Stomach smooth muscle (tissue), 2 donors: ENCODE measurements around the gene NIPSNAP2.
"Not testable (repeated sequence)": the region's sequence is repeated elsewhere in the genome, so short reads cannot be mapped to it uniquely, and the experiment has no call there.

ENCODE experiments used
- H3K27ac ChIP-seq: one replicate; pipeline ENCODE4 v1.7.0; 2013; ENCODE audit warnings: mild to moderate bottlenecking, low read length, inconsistent platforms
- H3K27me3 ChIP-seq, 2 donors: one replicate each; pipeline ENCODE4 v1.7.0; 2013; ENCODE audit warnings: low read length in 2 of 2; ENCODE audit not compliant: insufficient read depth in 2 of 2, control insufficient read depth in 1 of 2
- H3K36me3 ChIP-seq, 2 donors: one replicate each; pipeline ENCODE4 v1.7.0; 2013; ENCODE audit warnings: low read length in 2 of 2; ENCODE audit not compliant: control insufficient read depth in 2 of 2, insufficient read depth in 2 of 2
- H3K4me1 ChIP-seq: one replicate; pipeline ENCODE4 v1.7.0; 2013; ENCODE audit warnings: low read length; ENCODE audit not compliant: control insufficient read depth, insufficient read depth
- H3K4me3 ChIP-seq, 2 donors: one replicate each; pipeline ENCODE4 v1.7.0; 2013; ENCODE audit warnings: low read length in 2 of 2
- H3K9ac ChIP-seq, 2 donors: one replicate each; pipeline ENCODE4 v1.7.0; 2013; ENCODE audit warnings: low read length in 2 of 2, mild to moderate bottlenecking in 1 of 2
- H3K9me3 ChIP-seq, 2 donors: one replicate each; pipeline ENCODE4 v1.7.0; 2013; ENCODE audit warnings: low read length in 2 of 2; ENCODE audit not compliant: control insufficient read depth in 2 of 2
- donor health status: healthy.
- donor health status: Pancreatic carcinoma.

NIPSNAP2 gene

GRCh38 chr7:55975988-55976633 lies 11.7 kb downstream of the NIPSNAP2 start:
- Histone ChIP-seq H3K4me3 (no peak overlapping the region), H3K27me3 (no peaks in the 10 kb centered on the region), H3K9ac (no peak overlapping the region), H3K4me1 (peaks cover 4% of the 10 kb centered on the region), H3K9me3 (no peaks in the 10 kb centered on the region), H3K36me3 (peaks cover 22 to 26% of the 10 kb centered on the region in 2 donors), H3K27ac (no peak overlapping the region)

GRCh38 chr7:55977831-55978230 lies 13.4 kb downstream of the NIPSNAP2 start:
- Histone ChIP-seq H3K27me3 (no peaks in the 10 kb centered on the region), H3K36me3 (peaks cover 28 to 38% of the 10 kb centered on the region in 2 donors), H3K9ac (no peak overlapping the region), H3K9me3 (no peaks in the 10 kb centered on the region), H3K4me1 (peaks cover 4% of the 10 kb centered on the region), H3K27ac (no peak overlapping the region), H3K4me3 (no peak overlapping the region)

GRCh38 chr7:55980266-55980665 lies 15.9 kb downstream of the NIPSNAP2 start:
- Histone ChIP-seq H3K9me3 (no peaks in the 10 kb centered on the region), H3K27me3 (no peaks in the 10 kb centered on the region), H3K9ac (no peak overlapping the region), H3K27ac (no peak overlapping the region), H3K36me3 (peaks cover 38 to 57% of the 10 kb centered on the region in 2 donors), H3K4me3 (no peak overlapping the region), H3K4me1 (peaks cover 4% of the 10 kb centered on the region)

- peaks cover 45 to 57% of the 10 kb centered on the region in 2 donors for H3K36me3 ChIP-seq
- no peaks in the 10 kb centered on the region for H3K4me1 ChIP-seq
- H3K27ac ChIP-seq = no peak overlapping the region
- no peak overlapping the region for H3K4me3 ChIP-seq
- no peaks in the 10 kb centered on the region for H3K9me3 ChIP-seq
- no peak overlapping the region for H3K9ac ChIP-seq
- no peaks in the 10 kb centered on the region for H3K27me3 ChIP-seq
These were observed 19.2 kb downstream of the NIPSNAP2 start for GRCh38 chr7:55983537-55983936.

- H3K36me3 ChIP-seq = peaks cover 37 to 44% of the 10 kb centered on the region in 2 donors
- no peak overlapping the region for H3K4me3 ChIP-seq
- no peaks in the 10 kb centered on the region for H3K9me3 ChIP-seq
- H3K9ac ChIP-seq = no peak overlapping the region
- no peaks in the 10 kb centered on the region for H3K27me3 ChIP-seq
- no peaks in the 10 kb centered on the region for H3K4me1 ChIP-seq
- H3K27ac ChIP-seq = no peak overlapping the region
These were observed 28.0 kb downstream of the NIPSNAP2 start for GRCh38 chr7:55992346-55992745.

GRCh38 chr7:55996856-55997500 lies 32.6 kb downstream of the NIPSNAP2 start:
- H3K4me3 ChIP-seq = no peak overlapping the region
- peaks cover 41 to 42% of the 10 kb centered on the region in 2 donors for H3K36me3 ChIP-seq
- no peak overlapping the region for H3K9ac ChIP-seq
- H3K27me3 ChIP-seq = no peaks in the 10 kb centered on the region
- no peaks in the 10 kb centered on the region for H3K9me3 ChIP-seq
- no peak overlapping the region for H3K27ac ChIP-seq
- no peaks in the 10 kb centered on the region for H3K4me1 ChIP-seq

- no peaks in the 10 kb centered on the region for H3K27me3 ChIP-seq
- H3K4me1 ChIP-seq = no peaks in the 10 kb centered on the region
- peaks cover 4% of the 10 kb centered on the region in 2 donors for H3K36me3 ChIP-seq
- no peak overlapping the region for H3K27ac ChIP-seq
- H3K9ac ChIP-seq = no peak overlapping the region
- no peaks in the 10 kb centered on the region for H3K9me3 ChIP-seq
- H3K4me3 ChIP-seq = no peak overlapping the region
These were observed 39.4 kb downstream of the NIPSNAP2 start for GRCh38 chr7:56003749-56004148.

GRCh38 chr7:56007167-56007652 lies 42.8 kb downstream of the NIPSNAP2 start:
- no peak overlapping the region for H3K27ac ChIP-seq

GRCh38 chr7:56007891-56008290 lies 43.5 kb downstream of the NIPSNAP2 start:
- no peak overlapping the region for H3K9ac ChIP-seq
- peaks cover 7% of the 10 kb centered on the region for H3K4me1 ChIP-seq
- H3K27me3 ChIP-seq = no peaks in the 10 kb centered on the region
- H3K27ac ChIP-seq = no peak overlapping the region
- no peak overlapping the region for H3K4me3 ChIP-seq
- H3K9me3 ChIP-seq = no peaks in the 10 kb centered on the region
- H3K36me3 ChIP-seq = no peaks in the 10 kb centered on the region

More at GRCh38 chr7:56007167-56007652, 42.8 kb downstream of the NIPSNAP2 start:
- Histone ChIP-seq H3K9me3 (no peaks in the 10 kb centered on the region), H3K4me1 (peaks cover 7% of the 10 kb centered on the region), H3K4me3 (no peak overlapping the region), H3K27me3 (no peaks in the 10 kb centered on the region), H3K36me3 (no peaks in the 10 kb centered on the region), H3K9ac (no peak overlapping the region)

- no peak overlapping the region for H3K4me3 ChIP-seq
- no peak overlapping the region for H3K9ac ChIP-seq
- H3K27me3 ChIP-seq = no peaks in the 10 kb centered on the region
- peak overlapping the region; percentile 18 for H3K27ac ChIP-seq
- H3K36me3 ChIP-seq = no peaks in the 10 kb centered on the region
- peaks cover 7% of the 10 kb centered on the region for H3K4me1 ChIP-seq
- H3K9me3 ChIP-seq = no peaks in the 10 kb centered on the region
These were observed 45.3 kb downstream of the NIPSNAP2 start for GRCh38 chr7:56009695-56010094.

GRCh38 chr7:56017015-56017414 lies 52.6 kb downstream of the NIPSNAP2 start:
- H3K36me3 ChIP-seq, H3K9ac ChIP-seq, H3K9me3 ChIP-seq, H3K27ac ChIP-seq, H3K4me1 ChIP-seq, H3K27me3 ChIP-seq, H3K4me3 ChIP-seq: not testable (repeated sequence)
